Measurements from ENCODE around the gene ALDOB.
A peak's percentile ranks its signal among the peaks of the same experiment; 100 is the strongest.

ALDOB gene

GRCh38 chr9:101453776-101454570 lies 18.4 kb upstream of the ALDOB start:
- DNase-seq = peak; percentile 31

- no peak for DNase-seq
Observed at GRCh38 chr9:101451498-101451897, 15.9 kb upstream of the ALDOB start.

DNA sequence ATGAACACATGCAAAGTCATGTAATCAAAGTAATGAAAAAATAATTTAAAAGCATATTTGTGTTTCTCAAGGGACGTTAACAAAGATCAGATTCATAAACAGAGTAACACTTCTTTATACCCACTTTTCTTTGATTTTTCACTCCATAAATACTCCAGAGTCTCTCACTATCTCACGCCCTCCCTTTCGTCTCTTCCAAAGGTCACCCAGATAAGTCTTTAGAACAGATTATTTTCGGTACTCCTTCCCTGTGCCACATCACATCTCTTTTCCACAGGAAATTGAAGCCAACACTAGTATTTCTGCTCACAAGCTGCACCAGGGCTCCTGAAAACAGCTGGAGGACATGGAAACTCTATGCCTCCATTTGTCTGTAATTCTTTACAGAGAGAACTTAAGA lies 15.4 kb upstream of the ALDOB start:
- no peak for DNase-seq

GRCh38 chr9:101449071-101449721 lies 13.6 kb upstream of the ALDOB start:
- peak; percentile 52 for DNase-seq

- DNase-seq = no peak
Observed at GRCh38 chr9:101448680-101449070, 13.1 kb upstream of the ALDOB start.

DNA sequence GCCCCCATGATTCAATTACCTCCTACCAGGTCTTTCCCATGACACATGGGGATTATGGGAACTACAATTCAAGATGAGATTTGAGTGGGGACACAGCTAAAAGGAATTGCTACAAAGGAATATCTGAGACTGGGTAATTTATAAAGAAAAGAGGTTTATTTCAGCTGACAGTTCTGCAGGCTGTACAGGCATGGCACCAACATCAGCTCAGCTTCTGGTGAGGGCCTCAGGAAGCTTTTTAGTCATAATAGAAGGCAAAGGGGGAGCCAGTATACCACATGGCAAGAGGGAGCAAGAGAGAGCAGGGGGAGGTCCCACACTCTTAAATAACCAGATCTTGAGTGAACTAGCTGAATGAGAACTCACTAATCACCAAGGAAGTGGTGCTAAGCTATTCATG lies 11.2 kb upstream of the ALDOB start:
- DNase-seq = no peak

DNA sequence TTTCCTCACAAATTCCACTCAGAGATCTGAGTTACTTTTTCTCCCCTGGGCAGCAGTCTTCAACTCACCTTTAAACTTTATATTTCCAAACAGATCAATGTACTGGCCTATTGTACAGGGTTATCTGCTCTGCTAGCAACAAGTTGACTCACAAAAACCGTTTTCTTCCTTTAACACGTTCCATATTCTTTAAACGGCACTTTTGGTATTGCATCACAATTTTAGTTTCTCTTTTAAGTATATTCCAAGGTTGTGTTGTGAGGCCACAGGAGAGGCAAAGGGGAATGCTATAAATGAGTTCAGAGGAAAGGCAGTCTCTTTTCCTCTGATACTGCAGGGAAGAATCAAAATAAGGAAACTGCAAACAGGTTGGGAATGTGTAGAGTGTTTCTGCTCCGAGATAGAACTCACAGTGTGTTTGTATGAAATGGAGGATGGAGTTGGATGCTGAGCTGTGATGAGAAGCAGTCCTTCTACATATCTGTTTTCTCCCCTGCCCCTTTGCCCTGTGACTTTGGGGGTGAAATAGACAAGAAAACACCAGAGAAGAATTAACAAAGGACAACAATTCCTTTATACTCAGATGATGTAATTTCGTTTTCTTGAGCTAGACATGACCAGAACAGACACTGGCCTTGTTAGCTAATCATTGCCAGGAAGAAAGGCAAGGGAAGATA lies 9.9 kb upstream of the ALDOB start:
- DNase-seq = peak; percentile 24

- no peak for DNase-seq
Observed at GRCh38 chr9:101443364-101443771, 7.8 kb upstream of the ALDOB start.

DNA sequence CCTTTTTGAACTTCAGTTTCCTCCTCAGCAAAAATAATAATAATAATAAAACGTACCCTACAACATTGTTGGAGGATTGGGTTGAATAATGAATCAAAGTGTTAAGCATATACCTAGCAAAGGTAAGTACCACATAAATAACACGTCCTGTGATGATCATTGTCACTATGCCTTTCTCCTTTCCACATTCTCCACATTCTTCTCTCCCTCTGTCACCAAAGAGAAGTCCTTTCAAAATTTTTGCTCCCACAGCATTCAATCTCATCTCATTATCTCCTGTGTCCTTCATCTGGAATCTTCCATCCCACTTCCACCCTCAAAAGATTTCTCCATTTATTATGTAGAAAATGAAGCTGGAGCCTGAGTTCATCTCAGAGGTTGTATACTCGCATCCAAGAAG lies 7.2 kb upstream of the ALDOB start:
- no peak for DNase-seq

GRCh38 chr9:101442318-101442717 lies 6.7 kb upstream of the ALDOB start:
- no peak for DNase-seq

- DNase-seq = no peak
Observed at GRCh38 chr9:101440714-101441230, 5.2 kb upstream of the ALDOB start.

GRCh38 chr9:101438523-101438922 lies 2.9 kb upstream of the ALDOB start:
- DNase-seq = no peak

GRCh38 chr9:101437806-101438232 lies 2.2 kb upstream of the ALDOB start:
- DNase-seq = peak; percentile 11

DNA sequence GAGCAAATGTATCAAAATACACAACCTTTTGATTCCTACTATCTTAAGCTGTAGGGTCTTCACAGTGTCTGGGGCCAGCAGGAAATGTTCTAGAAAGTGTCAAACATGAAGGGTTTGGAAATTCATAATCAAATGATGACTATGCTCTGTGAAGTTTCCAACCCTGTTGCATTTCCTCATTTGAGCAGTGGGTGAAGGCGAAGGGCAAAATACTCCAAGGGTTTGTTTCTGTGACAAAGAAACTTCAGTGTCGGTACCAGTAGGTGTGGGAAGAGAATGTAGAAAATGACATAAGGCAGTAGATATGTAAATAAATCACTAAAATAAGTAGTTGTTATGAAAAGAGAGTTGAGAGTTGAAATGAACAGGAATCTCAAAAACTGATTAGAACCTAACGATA lies 576 bp downstream of the ALDOB start:
- no peak for DNase-seq

DNA sequence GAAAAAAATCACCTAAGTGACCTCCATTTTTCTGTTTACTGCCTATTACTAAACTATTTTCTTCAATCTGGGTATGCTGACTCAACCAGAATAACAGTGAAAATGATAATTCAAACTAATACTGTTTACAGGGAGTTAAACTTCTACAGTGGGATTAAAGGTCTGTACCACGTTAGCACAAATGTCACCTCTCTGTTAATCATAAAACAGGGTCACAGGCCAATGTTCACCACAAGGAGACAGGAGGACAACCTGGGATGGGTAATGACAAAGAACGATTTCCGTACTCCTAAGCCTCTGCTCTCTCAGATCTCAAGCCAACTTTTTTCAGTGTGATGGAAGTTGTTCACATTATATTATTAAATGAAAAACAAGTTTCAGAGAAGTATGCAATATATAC lies 2.3 kb downstream of the ALDOB start:
- no peak for DNase-seq

GRCh38 chr9:101432740-101433139 lies 2.8 kb downstream of the ALDOB start:
- no peak for DNase-seq

DNA sequence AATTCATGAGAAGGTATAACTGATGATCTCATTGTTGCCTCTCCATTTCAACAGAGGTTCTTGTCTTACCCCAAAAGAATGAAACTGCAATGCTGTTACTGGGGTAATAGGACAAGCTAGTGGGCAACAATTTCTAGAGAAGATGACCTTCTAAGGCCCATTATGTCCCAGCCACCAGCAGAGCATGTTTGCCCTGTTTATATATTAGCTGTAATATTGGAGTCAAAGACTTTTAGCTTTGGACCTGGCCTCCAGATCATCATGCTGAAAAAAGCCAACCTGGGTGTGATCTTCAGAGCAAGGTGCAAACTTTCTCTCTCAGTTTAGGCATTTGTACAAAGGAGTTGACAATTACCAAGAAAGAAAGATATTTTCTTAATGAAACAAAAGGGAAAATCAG lies 3.4 kb downstream of the ALDOB start:
- DNase-seq = no peak

DNA sequence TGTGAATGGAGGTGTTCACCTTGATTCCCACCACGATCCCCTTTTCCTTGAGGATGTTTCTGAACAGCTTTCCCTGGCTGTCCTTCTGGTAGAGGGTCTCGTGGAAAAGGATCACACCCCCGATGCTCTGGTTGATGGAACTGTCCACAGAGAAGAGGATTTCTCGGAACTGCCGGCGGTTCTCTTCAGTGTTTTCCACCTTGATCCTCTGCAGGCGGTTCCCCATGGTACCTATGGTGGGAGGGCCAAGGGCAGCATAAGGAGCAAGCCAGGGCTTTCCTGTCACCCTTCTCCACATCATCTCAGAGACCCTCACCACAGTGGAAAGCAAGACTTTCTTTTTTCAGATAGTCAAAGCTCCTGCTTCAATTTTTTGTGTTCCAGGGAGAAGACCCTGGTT lies 5.8 kb downstream of the ALDOB start:
- DNase-seq = no peak

- DNase-seq = no peak
Observed at GRCh38 chr9:101428909-101429308, 6.7 kb downstream of the ALDOB start.

GRCh38 chr9:101427957-101428655 lies 7.5 kb downstream of the ALDOB start:
- no peak for DNase-seq

DNA sequence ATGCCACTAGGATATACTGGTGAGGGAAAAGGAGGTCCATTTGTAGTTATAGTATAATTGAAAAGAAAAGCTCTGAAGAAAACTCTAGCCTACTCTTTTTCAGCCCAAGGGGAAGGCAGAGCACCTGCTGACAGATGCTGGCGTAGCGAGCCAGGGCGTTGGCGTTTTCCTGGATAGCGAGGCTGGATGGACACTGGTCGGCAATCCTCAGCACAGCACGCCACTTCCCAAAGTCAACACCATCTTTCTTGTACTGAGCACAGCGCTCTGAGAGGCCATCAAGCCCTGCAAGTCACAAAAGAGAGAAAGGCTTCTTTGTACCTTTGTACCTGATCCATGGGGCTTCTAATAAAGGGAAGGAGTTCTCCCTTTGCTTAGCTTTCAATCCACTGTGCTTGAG lies 8.2 kb downstream of the ALDOB start:
- no peak for DNase-seq

- no peak for DNase-seq
Observed at GRCh38 chr9:101421653-101422065, 13.9 kb downstream of the ALDOB start.

- no peak for DNase-seq
Observed at GRCh38 chr9:101419863-101420262, 15.7 kb downstream of the ALDOB start.
